KMS-11 (cell line): ENCODE measurements around the gene BAD.

Experiments
- H2AFZ ChIP-seq: fragments of 200-600 bp; sonication (generic); 2 replicates; pipeline ENCODE4 v1.6.1; 2016; ENCODE audit warnings: antibody characterized with exemption, mixed run types, low read depth
- H3K27ac ChIP-seq: fragments of 200-600 bp; sonication (generic); 2 replicates; pipeline ENCODE4 v1.6.1; 2016; ENCODE audit warnings: mild to moderate bottlenecking, mixed run types
- H3K27me3 ChIP-seq: fragments of 200-600 bp; sonication (generic); 2 replicates; pipeline ENCODE4 v1.6.1; 2017; ENCODE audit warnings: mild to moderate bottlenecking, low read depth, mixed run types, moderate library complexity; ENCODE audit not compliant: insufficient read depth
- H3K36me3 ChIP-seq: fragments of 200-600 bp; sonication (generic); 2 replicates; pipeline ENCODE4 v1.6.1; 2017; ENCODE audit warnings: mild to moderate bottlenecking, mixed run types; ENCODE audit not compliant: insufficient read depth
- H3K4me1 ChIP-seq: fragments of 200-600 bp; sonication (generic); 2 replicates; pipeline ENCODE4 v1.6.1; 2016; ENCODE audit warnings: mild to moderate bottlenecking, low read depth, mixed run types; ENCODE audit not compliant: poor library complexity, severe bottlenecking
- H3K4me2 ChIP-seq: fragments of 200-600 bp; sonication (generic); 2 replicates; pipeline ENCODE4 v1.7.0; 2016; ENCODE audit warnings: mild to moderate bottlenecking, mixed run types
- H3K4me3 ChIP-seq: fragments of 200-600 bp; sonication (generic); IDR thresholded peaks from 2 replicates; pipeline ENCODE4 v1.6.1; 2017; ENCODE audit warnings: low read depth, low read length, mixed read lengths; ENCODE audit not compliant: insufficient read depth
- H3K79me2 ChIP-seq: fragments of 200-600 bp; sonication (generic); 2 replicates; pipeline ENCODE4 v1.6.1; 2016; ENCODE audit warnings: low read depth, mixed run types; ENCODE audit not compliant: insufficient read depth
- H3K9ac ChIP-seq: fragments of 200-600 bp; sonication (generic); 2 replicates; pipeline ENCODE4 v1.6.1; 2016; ENCODE audit warnings: mild to moderate bottlenecking, mixed run types
- H4K20me1 ChIP-seq: fragments of 200-600 bp; sonication (generic); 2 replicates; pipeline ENCODE4 v1.6.1; 2016; ENCODE audit warnings: mild to moderate bottlenecking, mixed run types; ENCODE audit not compliant: insufficient read depth
- CTCF ChIP-seq: fragments of 200-600 bp; sonication (generic); conservative IDR thresholded peaks from 2 replicates; pipeline ENCODE4 v1.6.1; 2017; ENCODE audit warnings: low read depth, mild to moderate bottlenecking, antibody characterized with exemption, low read length, moderate library complexity, mixed read lengths

Gene BAD

GRCh38 chr11:64224891-64225607 lies 59.4 kb downstream of the BAD start:
- peaks cover 25% of the 10 kb centered on the region for H3K4me1 ChIP-seq
- no peak overlapping the region; the same call in 1 of the 2 replicates for H3K27ac ChIP-seq
- H3K4me3 ChIP-seq = no peak overlapping the region
- H3K9ac ChIP-seq = peak overlapping the region; percentile 53; the same call in 1 of the 2 replicates
- H4K20me1 ChIP-seq = no peaks in the 10 kb centered on the region
- peak overlapping the region; percentile 67; the same call in 1 of the 2 replicates for H2AFZ ChIP-seq
- H3K79me2 ChIP-seq = no peaks in the 10 kb centered on the region
- peak overlapping the region; percentile 84 for H3K4me2 ChIP-seq
- H3K36me3 ChIP-seq = no peaks in the 10 kb centered on the region
- TF ChIP-seq CTCF = no peak
- H3K27me3 ChIP-seq = no peaks in the 10 kb centered on the region

- Histone ChIP-seq H3K79me2 (no peaks in the 10 kb centered on the region), H3K27me3 (no peaks in the 10 kb centered on the region), H3K4me1 (peaks cover 18% of the 10 kb centered on the region), H4K20me1 (no peaks in the 10 kb centered on the region), H3K4me2 (no peak overlapping the region; the same call in 1 of the 2 replicates), H2AFZ (no peak overlapping the region), H3K4me3 (no peak overlapping the region), H3K36me3 (no peaks in the 10 kb centered on the region), H3K9ac (no peak overlapping the region), H3K27ac (no peak overlapping the region)
- no peak for TF ChIP-seq CTCF
Observed at GRCh38 chr11:64224151-64224890, 60.1 kb downstream of the BAD start.

GRCh38 chr11:64223001-64223651 lies 61.3 kb downstream of the BAD start:
- TF ChIP-seq CTCF = no peak
- Histone ChIP-seq H3K4me3 (no peak overlapping the region), H3K4me1 (peaks cover 17% of the 10 kb centered on the region), H3K4me2 (no peak overlapping the region), H3K9ac (no peak overlapping the region), H4K20me1 (no peaks in the 10 kb centered on the region), H3K27ac (no peak overlapping the region; the same call in 1 of the 2 replicates), H3K79me2 (no peaks in the 10 kb centered on the region), H2AFZ (no peak overlapping the region), H3K27me3 (no peaks in the 10 kb centered on the region), H3K36me3 (no peaks in the 10 kb centered on the region)

- H3K36me3 ChIP-seq = no peaks in the 10 kb centered on the region
- no peaks in the 10 kb centered on the region for H4K20me1 ChIP-seq
- no peak for TF ChIP-seq CTCF
- H3K4me1 ChIP-seq = peaks cover 17% of the 10 kb centered on the region
- H3K4me2 ChIP-seq = no peak overlapping the region
- H3K4me3 ChIP-seq = no peak overlapping the region
- no peak overlapping the region for H3K9ac ChIP-seq
- no peak overlapping the region for H2AFZ ChIP-seq
- H3K27ac ChIP-seq = no peak overlapping the region
- H3K79me2 ChIP-seq = no peaks in the 10 kb centered on the region
- no peaks in the 10 kb centered on the region for H3K27me3 ChIP-seq
Observed at GRCh38 chr11:64222651-64223000, 61.8 kb downstream of the BAD start.
